ENCODE data around the gene MSI2. TPM values are rescaled to one million over a fixed set of nuclear protein-coding genes. Genes with fewer than 3 reads are reported as not detected.

Gene MSI2
- total RNA-seq, 4 donors from 2014 or later, result 14.9 to 24.4 (median 19.8) TPM

GRCh38 chr17:57629470-57629869 is 373.1 kb downstream of the MSI2 start:
- ATAC-seq (ENCODE audit: low FRiP score), result no peak
- no peak for TF ChIP-seq CTCF (IDR thresholded peaks at IDR 0.05)
- no peak for DNase-seq (ENCODE audit: low spot score)

GRCh38 chr17:57629886-57630285 is 373.6 kb downstream of the MSI2 start:
- no peak for TF ChIP-seq CTCF (IDR thresholded peaks at IDR 0.05)
- ATAC-seq (ENCODE audit: low FRiP score) (no peak), DNase-seq (ENCODE audit: low spot score) (no peak)

GRCh38 chr17:57630736-57631135 is 374.4 kb downstream of the MSI2 start:
- no peak for ATAC-seq (ENCODE audit: low FRiP score)
- no peak for TF ChIP-seq CTCF (IDR thresholded peaks at IDR 0.05)

GRCh38 chr17:57631871-57632270 is 375.5 kb downstream of the MSI2 start:
- TF ChIP-seq CTCF (IDR thresholded peaks at IDR 0.05), result no peak
- DNase-seq (ENCODE audit: low spot score) (no peak), ATAC-seq (ENCODE audit: low FRiP score) (no peak)

More at GRCh38 chr17:57630736-57631135, 374.4 kb downstream of the MSI2 start:
- DNase-seq (ENCODE audit: low spot score), result no peak

- ATAC-seq (ENCODE audit: low FRiP score) (no peak), DNase-seq (ENCODE audit: low spot score) (no peak)
- TF ChIP-seq CTCF (IDR thresholded peaks at IDR 0.05), result no peak
Measured at GRCh38 chr17:57632294-57632693, 376.0 kb downstream of the MSI2 start.

- DNase-seq (ENCODE audit: low spot score) (no peak), ATAC-seq (ENCODE audit: low FRiP score) (no peak)
- no peak for TF ChIP-seq CTCF (IDR thresholded peaks at IDR 0.05)
Measured at GRCh38 chr17:57633236-57633635, 376.9 kb downstream of the MSI2 start.

GRCh38 chr17:57634713-57635465 is 378.6 kb downstream of the MSI2 start:
- no peak for ATAC-seq (ENCODE audit: low FRiP score)
- TF ChIP-seq CTCF (IDR thresholded peaks at IDR 0.05), result no peak
- DNase-seq (ENCODE audit: low spot score), result no peak
